SK-N-SH (cell line): ENCODE data around the gene MFAP3. TPM values are rescaled to one million over a fixed set of nuclear protein-coding genes. Genes with fewer than 3 reads are reported as not detected.

ENCODE experiments used
- CTCF ChIA-PET: fragments of 300-600, 350-600 bp; formaldehyde crosslinking; extraction: SDS; loops from one replicate; lab custom pipeline; 2021; lab: Yijun Ruan, JAX
- POLR2A ChIA-PET: fragments of 350-600 bp; sonication (Branson Sonifier 250); formaldehyde crosslinking; extraction: SDS; loops from one replicate; lab custom pipeline; 2020; ENCODE audit warnings: antibody characterized with exemption, inconsistent platforms; lab: Yijun Ruan, JAX
- DNase-seq: peaks from one replicate; pipeline ENCODE4 v3.0.0; 2012
- H2AFZ ChIP-seq: fragments of 200-600 bp; sonication (generic); 2 replicates; pipeline ENCODE4 v1.8.1; 2016; ENCODE audit warnings: antibody characterized with exemption, mild to moderate bottlenecking, low read depth
- H3F3A ChIP-seq: fragments of 200-600 bp; sonication (generic); replicated peaks from 2 replicates; pipeline ENCODE3; 2016; ENCODE audit warnings: antibody characterized with exemption, mild to moderate bottlenecking; ENCODE audit not compliant: insufficient read depth
- H3K27ac ChIP-seq, 2 experiments: fragments of 200-500 bp in 1 of 2; fragments of 200-600 bp in 1 of 2; sonication (Bioruptor generic) in 1 of 2; sonication (generic), shearing (Covaris generic) in 1 of 2; 2 replicates each; pipeline versions ENCODE4 v1.5.1 to v1.6.1; 2014 to 2016; ENCODE audit warnings: low read depth in 2 of 2, inconsistent platforms in 1 of 2, low read length in 1 of 2, mild to moderate bottlenecking in 1 of 2, mixed read lengths in 1 of 2
- H3K27me3 ChIP-seq: fragments of 200-600 bp; sonication (generic), shearing (Covaris generic); 2 replicates; pipeline ENCODE4 v1.6.1; 2016; ENCODE audit warnings: mixed run types; ENCODE audit not compliant: insufficient read depth
- H3K36me3 ChIP-seq, 2 experiments: fragments of 200-500 bp in 1 of 2; fragments of 200-600 bp in 1 of 2; sonication (Bioruptor generic) in 1 of 2; sonication (generic) in 1 of 2; replicated peaks in 1 of 2; 2 replicates each; pipeline versions ENCODE3 to v1.5.1; 2014 to 2016; ENCODE audit warnings: low read length in 1 of 2, mild to moderate bottlenecking in 1 of 2; ENCODE audit not compliant: insufficient read depth in 2 of 2, control insufficient read depth in 1 of 2
- H3K4me1 ChIP-seq, 2 experiments: fragments of 200-500 bp in 1 of 2; fragments of 200-600 bp in 1 of 2; sonication (Bioruptor generic) in 1 of 2; sonication (generic), shearing (Covaris generic) in 1 of 2; 2 replicates each; pipeline versions ENCODE4 v1.5.1 to v1.6.1; 2014 to 2016; ENCODE audit warnings: low read depth in 1 of 2, low read length in 1 of 2, mixed run types in 1 of 2; ENCODE audit not compliant: insufficient read depth in 2 of 2, control insufficient read depth in 1 of 2
- H3K4me2 ChIP-seq: fragments of 200-600 bp; sonication (generic), shearing (Covaris generic); 2 replicates; pipeline ENCODE4 v1.6.1; 2017; ENCODE audit warnings: mixed run types
- H3K4me3 ChIP-seq, 2 experiments: fragments of 200-500 bp in 1 of 2; fragments of 200-600 bp in 1 of 2; sonication (Bioruptor generic) in 1 of 2; sonication (generic), shearing (Covaris generic) in 1 of 2; 2 replicates each; pipeline versions ENCODE4 v1.5.1 to v1.8.1; 2014 to 2016; ENCODE audit warnings: low read depth in 2 of 2, inconsistent platforms in 1 of 2, low read length in 1 of 2, mild to moderate bottlenecking in 1 of 2, mixed read lengths in 1 of 2, moderate library complexity in 1 of 2
- H3K79me2 ChIP-seq: fragments of 200-600 bp; sonication (generic); 2 replicates; pipeline ENCODE4 v1.8.1; 2017; ENCODE audit warnings: mild to moderate bottlenecking; ENCODE audit not compliant: insufficient read depth
- H3K9ac ChIP-seq: fragments of 200-600 bp; sonication (generic); 2 replicates; pipeline ENCODE4 v1.6.1; 2017; ENCODE audit warnings: mixed run types
- H3K9me2 ChIP-seq: fragments of 200-600 bp; sonication (generic); 2 replicates; pipeline ENCODE4 v1.6.1; 2017; ENCODE audit warnings: mixed run types
- H3K9me3 ChIP-seq: fragments of 200-600 bp; sonication (generic); 2 replicates; pipeline ENCODE4 v1.6.1; 2017; ENCODE audit warnings: mixed run types, mild to moderate bottlenecking, moderate library complexity
- H4K20me1 ChIP-seq: fragments of 200-600 bp; sonication (generic); 2 replicates; pipeline ENCODE4 v1.6.1; 2017; ENCODE audit warnings: mild to moderate bottlenecking, mixed run types; ENCODE audit not compliant: insufficient read depth
- CHD2 ChIP-seq: fragments of 150-350 bp; IDR thresholded peaks from 2 replicates; pipeline ENCODE4 v1.6.1; 2018; ENCODE audit warnings: low read length; ENCODE audit not compliant: partially characterized antibody
- EZH2phosphoT487 ChIP-seq: fragments of 200-600 bp; sonication (generic); IDR thresholded peaks from 2 replicates; pipeline ENCODE4 v1.6.1; 2017; ENCODE audit warnings: low read depth, mixed run types, mild to moderate bottlenecking, antibody characterized with exemption, moderate library complexity, borderline replicate concordance
- FOSL2 ChIP-seq: IDR thresholded peaks from 2 replicates; pipeline ENCODE4 v1.4.0; 2012; ENCODE audit warnings: low read depth, mild to moderate bottlenecking, moderate library complexity, borderline replicate concordance
- FOXJ3 ChIP-seq: sonication (generic); formaldehyde crosslinking; IDR thresholded peaks from 2 replicates; pipeline ENCODE4 v1.5.1; 2020; ENCODE audit warnings: mild to moderate bottlenecking, missing genetic modification reagents
- GABPA ChIP-seq: IDR thresholded peaks from 2 replicates; pipeline ENCODE4 v1.4.0; 2012; ENCODE audit warnings: low read depth, mild to moderate bottlenecking
- MEF2A ChIP-seq: IDR thresholded peaks from 2 replicates; pipeline ENCODE4 v1.4.0; 2012; ENCODE audit warnings: low read depth, borderline replicate concordance
- MXI1 ChIP-seq: IDR thresholded peaks from 2 replicates; pipeline ENCODE4 v1.6.1; 2012; ENCODE audit warnings: mild to moderate bottlenecking, low read depth, low read length, improper control_type of control experiment
- NFIC ChIP-seq: IDR thresholded peaks from 2 replicates; pipeline ENCODE4 v1.4.0; 2012; ENCODE audit warnings: borderline replicate concordance
- NRF1 ChIP-seq: IDR thresholded peaks from 2 replicates; pipeline ENCODE4 v1.6.1; 2012; ENCODE audit warnings: low read depth, mild to moderate bottlenecking, low read length
- POLR2AphosphoS5 ChIP-seq: IDR thresholded peaks from 2 replicates; pipeline ENCODE4 v1.6.1; 2012; ENCODE audit warnings: low read depth, low read length
- RFX5 ChIP-seq: IDR thresholded peaks from 2 replicates; pipeline ENCODE4 v1.6.1; 2012; ENCODE audit warnings: mild to moderate bottlenecking, improper control_type of control experiment, low read length
- SIN3A ChIP-seq: IDR thresholded peaks from 2 replicates; pipeline ENCODE4 v1.6.1; 2012; ENCODE audit warnings: low read depth, mild to moderate bottlenecking, low read length, moderate library complexity, borderline replicate concordance
- SMC3 ChIP-seq: IDR thresholded peaks from 2 replicates; pipeline ENCODE4 v1.6.1; 2012; ENCODE audit warnings: low read depth, low read length, improper control_type of control experiment
- TAF1 ChIP-seq: IDR thresholded peaks from 2 replicates; pipeline ENCODE4 v1.6.1; 2012; ENCODE audit warnings: low read depth, mild to moderate bottlenecking, low read length, moderate library complexity, borderline replicate concordance
- YY1 ChIP-seq: IDR thresholded peaks from 2 replicates; pipeline ENCODE4 v1.4.0; 2012; ENCODE audit warnings: low read depth, mild to moderate bottlenecking
- WGBS: methylation state at CpG from one replicate; pipeline ENCODE4 v1.1.6; 2017; ENCODE audit warnings: low lambda C conversion rate; 5-methylcytosine and 5-hydroxymethylcytosine counted together
- polyA plus RNA-seq, 3 experiments: library from polyadenylated mRNA; depleted of rRNA; stranded (reverse); fragments of >200 nt; gene quantifications; 2 replicates each; pipeline ENCODE4 v1.2.3, GENCODE V29; 2012
- TF ChIP-seq, protein P1 (sequence below): IDR thresholded peaks from 2 replicates; pipeline ENCODE4 v1.4.0; 2012; ENCODE audit warnings: low read depth, borderline replicate concordance
- TF ChIP-seq, protein P2 (sequence below): fragments of 150-350 bp; IDR thresholded peaks from 2 replicates; pipeline ENCODE4 v1.6.1; 2017; ENCODE audit warnings: antibody characterized with exemption, low read length, low read depth, borderline replicate concordance
- TF ChIP-seq, protein P3 (sequence below): fragments of 150-350 bp; IDR thresholded peaks from 2 replicates; pipeline ENCODE4 v1.6.1; 2016; ENCODE audit warnings: mild to moderate bottlenecking, low read depth, low read length
- TF ChIP-seq, protein P4 (sequence below): IDR thresholded peaks from 2 replicates; pipeline ENCODE4 v1.6.1; 2012; ENCODE audit warnings: mild to moderate bottlenecking, low read depth, low read length, moderate library complexity
- TF ChIP-seq, protein P5 (sequence below): IDR thresholded peaks from 2 replicates; pipeline ENCODE4 v1.4.0; 2012; ENCODE audit warnings: low read depth

Gene MFAP3
- polyA plus RNA-seq, 1 of the 3 experiments (the other 2 are of a cell fraction), result 16.0 TPM

- no peak overlapping the region for H3K27ac ChIP-seq
- no peak overlapping the region for H3K9ac ChIP-seq
- peaks cover 28 to 51% of the 10 kb centered on the region in 2 experiments for H3K36me3 ChIP-seq
- no peak overlapping the region for H3K4me2 ChIP-seq
- no peaks in the 10 kb centered on the region for H3K9me3 ChIP-seq
- no peaks in the 10 kb centered on the region for H3K79me2 ChIP-seq
- CTCF ChIA-PET, result no interaction called here
- H3K9me2 ChIP-seq, result no peaks in the 10 kb centered on the region
- DNase-seq, result no peak
- no peak overlapping the region for H3K4me3 ChIP-seq
- no peaks in the 10 kb centered on the region for H4K20me1 ChIP-seq
- TF ChIP-seq FOXJ3 (CRISPR knock-in tag) (no peak), NRF1 (no peak), CHD2 (no peak), SMC3 (no peak), POLR2AphosphoS5 (no peak), TAF1 (no peak), GABPA (no peak), RFX5 (no peak), EZH2phosphoT487 (no peak), MXI1 (no peak)
- TF ChIP-seq, protein P1, sequence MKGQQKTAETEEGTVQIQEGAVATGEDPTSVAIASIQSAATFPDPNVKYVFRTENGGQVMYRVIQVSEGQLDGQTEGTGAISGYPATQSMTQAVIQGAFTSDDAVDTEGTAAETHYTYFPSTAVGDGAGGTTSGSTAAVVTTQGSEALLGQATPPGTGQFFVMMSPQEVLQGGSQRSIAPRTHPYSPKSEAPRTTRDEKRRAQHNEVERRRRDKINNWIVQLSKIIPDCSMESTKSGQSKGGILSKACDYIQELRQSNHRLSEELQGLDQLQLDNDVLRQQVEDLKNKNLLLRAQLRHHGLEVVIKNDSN, result no peak
- TF ChIP-seq, protein P2, sequence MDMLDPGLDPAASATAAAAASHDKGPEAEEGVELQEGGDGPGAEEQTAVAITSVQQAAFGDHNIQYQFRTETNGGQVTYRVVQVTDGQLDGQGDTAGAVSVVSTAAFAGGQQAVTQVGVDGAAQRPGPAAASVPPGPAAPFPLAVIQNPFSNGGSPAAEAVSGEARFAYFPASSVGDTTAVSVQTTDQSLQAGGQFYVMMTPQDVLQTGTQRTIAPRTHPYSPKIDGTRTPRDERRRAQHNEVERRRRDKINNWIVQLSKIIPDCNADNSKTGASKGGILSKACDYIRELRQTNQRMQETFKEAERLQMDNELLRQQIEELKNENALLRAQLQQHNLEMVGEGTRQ, result no peak
- TF ChIP-seq, protein P3, sequence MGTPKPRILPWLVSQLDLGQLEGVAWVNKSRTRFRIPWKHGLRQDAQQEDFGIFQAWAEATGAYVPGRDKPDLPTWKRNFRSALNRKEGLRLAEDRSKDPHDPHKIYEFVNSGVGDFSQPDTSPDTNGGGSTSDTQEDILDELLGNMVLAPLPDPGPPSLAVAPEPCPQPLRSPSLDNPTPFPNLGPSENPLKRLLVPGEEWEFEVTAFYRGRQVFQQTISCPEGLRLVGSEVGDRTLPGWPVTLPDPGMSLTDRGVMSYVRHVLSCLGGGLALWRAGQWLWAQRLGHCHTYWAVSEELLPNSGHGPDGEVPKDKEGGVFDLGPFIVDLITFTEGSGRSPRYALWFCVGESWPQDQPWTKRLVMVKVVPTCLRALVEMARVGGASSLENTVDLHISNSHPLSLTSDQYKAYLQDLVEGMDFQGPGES, result no peak
- no peak overlapping the region for H2AFZ ChIP-seq
- H3F3A ChIP-seq, result peaks cover 4% of the 10 kb centered on the region
- POLR2A ChIA-PET, result no interaction called here
- H3K4me1 ChIP-seq, result no peaks in the 10 kb centered on the region
- no peaks in the 10 kb centered on the region for H3K27me3 ChIP-seq
Observed at GRCh38 chr5:154025951-154026350, 12.8 kb upstream of the MFAP3 start.

- TF ChIP-seq FOSL2, result no peak
- no peak for TF ChIP-seq MEF2A
- no peak for TF ChIP-seq YY1
- no peak for TF ChIP-seq SIN3A
- TF ChIP-seq, protein P4, sequence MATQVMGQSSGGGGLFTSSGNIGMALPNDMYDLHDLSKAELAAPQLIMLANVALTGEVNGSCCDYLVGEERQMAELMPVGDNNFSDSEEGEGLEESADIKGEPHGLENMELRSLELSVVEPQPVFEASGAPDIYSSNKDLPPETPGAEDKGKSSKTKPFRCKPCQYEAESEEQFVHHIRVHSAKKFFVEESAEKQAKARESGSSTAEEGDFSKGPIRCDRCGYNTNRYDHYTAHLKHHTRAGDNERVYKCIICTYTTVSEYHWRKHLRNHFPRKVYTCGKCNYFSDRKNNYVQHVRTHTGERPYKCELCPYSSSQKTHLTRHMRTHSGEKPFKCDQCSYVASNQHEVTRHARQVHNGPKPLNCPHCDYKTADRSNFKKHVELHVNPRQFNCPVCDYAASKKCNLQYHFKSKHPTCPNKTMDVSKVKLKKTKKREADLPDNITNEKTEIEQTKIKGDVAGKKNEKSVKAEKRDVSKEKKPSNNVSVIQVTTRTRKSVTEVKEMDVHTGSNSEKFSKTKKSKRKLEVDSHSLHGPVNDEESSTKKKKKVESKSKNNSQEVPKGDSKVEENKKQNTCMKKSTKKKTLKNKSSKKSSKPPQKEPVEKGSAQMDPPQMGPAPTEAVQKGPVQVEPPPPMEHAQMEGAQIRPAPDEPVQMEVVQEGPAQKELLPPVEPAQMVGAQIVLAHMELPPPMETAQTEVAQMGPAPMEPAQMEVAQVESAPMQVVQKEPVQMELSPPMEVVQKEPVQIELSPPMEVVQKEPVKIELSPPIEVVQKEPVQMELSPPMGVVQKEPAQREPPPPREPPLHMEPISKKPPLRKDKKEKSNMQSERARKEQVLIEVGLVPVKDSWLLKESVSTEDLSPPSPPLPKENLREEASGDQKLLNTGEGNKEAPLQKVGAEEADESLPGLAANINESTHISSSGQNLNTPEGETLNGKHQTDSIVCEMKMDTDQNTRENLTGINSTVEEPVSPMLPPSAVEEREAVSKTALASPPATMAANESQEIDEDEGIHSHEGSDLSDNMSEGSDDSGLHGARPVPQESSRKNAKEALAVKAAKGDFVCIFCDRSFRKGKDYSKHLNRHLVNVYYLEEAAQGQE, result no peak
- no peak for TF ChIP-seq GABPA
- TF ChIP-seq, protein P5, sequence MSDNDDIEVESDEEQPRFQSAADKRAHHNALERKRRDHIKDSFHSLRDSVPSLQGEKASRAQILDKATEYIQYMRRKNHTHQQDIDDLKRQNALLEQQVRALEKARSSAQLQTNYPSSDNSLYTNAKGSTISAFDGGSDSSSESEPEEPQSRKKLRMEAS, result no peak
- no peak for TF ChIP-seq NRF1
- no peak for TF ChIP-seq NFIC
- TF ChIP-seq, all 33 proteins: peak for 0
- WGBS, result 92% methylated on average over 2 of the region's 2 CpGs
- POLR2A ChIA-PET, result no interaction called here
- H3K4me3 ChIP-seq, result no peak overlapping the region
- peaks cover 17 to 48% of the 10 kb centered on the region in 2 experiments for H3K36me3 ChIP-seq
- DNase-seq, result no peak
- H3K27ac ChIP-seq, result no peak overlapping the region
- H3K4me1 ChIP-seq, result no peaks in the 10 kb centered on the region; a peak in 1 of 4 replicates
- no peak overlapping the region for H3K9ac ChIP-seq
- H4K20me1 ChIP-seq, result no peaks in the 10 kb centered on the region
- H3K27me3 ChIP-seq, result no peaks in the 10 kb centered on the region
- H2AFZ ChIP-seq, result no peak overlapping the region
- CTCF ChIA-PET, result no interaction called here
- no peaks in the 10 kb centered on the region for H3K9me2 ChIP-seq
- no peaks in the 10 kb centered on the region for H3K9me3 ChIP-seq
- no peaks in the 10 kb centered on the region for H3F3A ChIP-seq
- no peak overlapping the region for H3K4me2 ChIP-seq
- H3K79me2 ChIP-seq, result peaks cover 10% of the 10 kb centered on the region; the same call in 1 of the 2 replicates
Observed at GRCh38 chr5:154031937-154032489, 6.8 kb upstream of the MFAP3 start.
